GM18517 (cell line): ENCODE results near the gene MEF2B.
"Not testable (repeated sequence)": the region's sequence is repeated elsewhere in the genome, so short reads cannot be mapped to it uniquely, and the experiment has no call there.

Experiments used
- ATAC-seq: cut with Tn5 transposase; IDR thresholded peaks from one replicate; pipeline ENCODE4 v1.9.1; 2021; ENCODE audit warnings: mild to moderate bottlenecking, moderate library complexity; ENCODE audit not compliant: unreplicated experiment

Gene MEF2B

GRCh38 chr19:19132912-19133311 lies 37.2 kb downstream of the MEF2B start:
- ATAC-seq = no peak

DNA sequence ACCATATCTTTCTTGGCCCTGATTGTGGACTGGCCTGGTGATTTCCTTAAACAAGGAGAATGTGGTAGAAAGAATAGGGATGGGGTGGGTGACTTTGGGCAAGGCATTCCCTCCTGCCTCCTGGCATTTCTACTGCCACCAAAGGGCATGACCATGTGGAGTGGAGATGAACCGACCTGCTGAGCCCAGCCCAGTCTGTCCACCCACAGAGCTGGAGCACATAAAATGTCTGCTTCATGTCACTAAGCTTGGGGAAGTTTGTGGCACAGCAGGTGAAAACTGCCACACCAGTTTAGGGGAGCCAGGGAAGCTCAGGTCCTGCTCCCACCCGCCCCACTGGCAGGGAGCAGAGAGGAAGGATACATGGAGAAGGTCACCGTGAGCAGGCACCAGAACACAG lies 38.1 kb downstream of the MEF2B start:
- ATAC-seq = no peak

DNA sequence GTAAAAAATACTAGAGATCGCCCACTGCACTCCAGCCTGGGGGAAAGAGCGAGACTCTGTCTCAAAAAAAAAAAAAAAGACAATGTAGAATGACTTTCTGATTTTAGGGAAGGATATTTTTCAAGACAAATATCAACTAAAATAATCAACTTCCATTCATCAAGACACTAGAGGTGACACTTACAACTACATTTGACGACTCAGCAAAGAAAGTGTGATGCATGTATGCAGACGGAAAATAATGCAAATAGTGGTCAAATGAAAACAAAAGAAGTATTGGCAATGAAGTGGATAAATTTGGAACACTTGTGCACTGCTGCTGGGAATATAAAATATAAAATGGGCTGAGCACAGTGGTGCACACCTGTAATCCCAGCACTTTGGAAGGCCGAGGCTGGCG lies 44.0 kb downstream of the MEF2B start:
- no peak for ATAC-seq

- no peak for ATAC-seq
These were observed 46.7 kb downstream of the MEF2B start for GRCh38 chr19:19123386-19123785.

GRCh38 chr19:19122902-19123301 lies 47.2 kb downstream of the MEF2B start:
- ATAC-seq = no peak

GRCh38 chr19:19121371-19121770 lies 48.7 kb downstream of the MEF2B start:
- ATAC-seq = no peak

DNA sequence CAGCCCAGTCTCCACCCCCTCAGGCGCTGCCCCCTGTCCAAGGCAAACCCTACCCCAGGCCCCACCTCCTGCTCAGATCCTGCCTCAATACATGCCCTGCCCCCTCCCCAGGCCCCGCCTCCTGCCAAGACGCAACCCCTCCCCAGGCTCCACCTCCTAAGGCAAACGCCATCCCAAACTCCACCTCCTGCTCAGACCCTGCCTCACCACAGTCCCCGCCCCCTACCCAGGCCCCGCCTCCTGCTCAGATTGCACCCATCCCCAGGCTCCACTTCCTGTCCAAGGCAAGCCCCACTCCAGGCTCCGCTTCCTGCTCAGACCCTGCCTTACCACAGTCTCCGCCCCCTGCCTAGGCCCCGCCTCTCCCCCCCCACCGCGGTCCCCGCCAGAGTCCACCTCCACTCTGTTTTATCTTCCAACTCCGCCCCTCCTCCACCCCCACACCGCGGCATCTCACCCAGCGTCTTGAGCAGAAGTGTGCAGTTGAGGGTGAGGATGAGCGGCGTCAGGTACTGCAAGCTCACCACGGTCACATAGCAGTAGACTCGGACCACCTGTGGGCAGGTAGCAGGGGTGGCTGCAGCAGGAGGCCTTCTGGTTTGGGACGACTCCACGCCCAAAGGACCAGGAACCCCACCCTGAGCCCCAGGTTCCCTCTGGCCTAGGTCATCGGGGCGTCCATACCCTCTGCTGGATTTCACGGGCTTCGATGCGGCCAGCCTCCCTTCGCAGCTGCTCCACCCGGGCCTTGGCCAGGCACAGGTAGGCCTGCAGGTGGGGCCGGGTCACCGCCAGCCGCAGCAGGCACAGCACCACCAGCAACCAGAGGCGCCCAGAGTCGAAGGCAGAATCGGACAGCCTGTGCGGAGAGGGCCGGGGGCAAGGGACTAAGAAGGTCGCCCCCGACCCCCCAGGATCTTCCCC lies 49.5 kb downstream of the MEF2B start:
- ATAC-seq = no peak

DNA sequence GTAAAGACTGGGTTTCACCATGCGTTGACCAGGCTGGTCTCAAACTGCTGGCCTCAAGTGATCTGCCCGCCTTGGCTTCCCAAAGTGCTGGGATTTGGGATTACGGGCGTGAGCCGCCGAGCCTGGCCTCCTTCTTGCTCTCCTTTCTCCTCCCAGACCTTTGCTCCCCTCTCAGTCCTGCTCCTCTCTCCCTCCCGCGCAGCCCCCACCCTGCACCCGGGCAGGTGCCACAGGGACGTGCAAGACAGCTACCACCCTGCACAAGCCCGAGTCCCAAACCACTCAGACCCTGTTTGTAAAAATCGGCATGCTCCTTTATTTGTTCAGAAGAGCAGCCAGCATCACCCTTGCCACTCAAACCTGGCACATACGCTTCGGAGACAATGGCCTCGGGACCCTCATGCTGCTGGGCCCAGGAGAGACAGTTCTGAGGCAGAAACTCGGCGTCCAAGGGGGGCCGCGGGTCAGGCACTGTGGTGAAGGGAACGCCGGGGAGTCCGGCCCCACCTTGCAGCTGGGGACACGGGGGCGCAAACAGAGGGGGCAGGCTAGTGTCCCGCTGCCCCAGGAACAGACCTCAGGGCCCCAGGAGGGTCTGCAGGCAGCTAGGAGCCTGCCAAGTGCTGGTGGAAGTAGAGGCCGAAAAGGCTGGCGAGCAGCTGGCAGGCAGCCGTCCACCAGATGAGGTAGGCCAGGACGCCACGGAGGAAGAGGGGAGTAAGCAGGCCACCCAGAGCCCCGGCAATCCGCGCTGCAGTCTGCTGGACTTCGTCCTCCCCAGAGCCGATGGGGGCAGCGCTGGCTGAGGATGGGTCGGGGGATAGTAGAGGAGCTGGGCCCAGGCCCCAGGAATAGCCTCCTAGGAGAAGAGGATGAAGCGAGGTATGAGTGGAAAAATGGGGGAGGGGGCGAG lies 50.5 kb downstream of the MEF2B start:
- ATAC-seq = no peak

GRCh38 chr19:19115954-19116353 lies 54.1 kb downstream of the MEF2B start:
- no peak for ATAC-seq

DNA sequence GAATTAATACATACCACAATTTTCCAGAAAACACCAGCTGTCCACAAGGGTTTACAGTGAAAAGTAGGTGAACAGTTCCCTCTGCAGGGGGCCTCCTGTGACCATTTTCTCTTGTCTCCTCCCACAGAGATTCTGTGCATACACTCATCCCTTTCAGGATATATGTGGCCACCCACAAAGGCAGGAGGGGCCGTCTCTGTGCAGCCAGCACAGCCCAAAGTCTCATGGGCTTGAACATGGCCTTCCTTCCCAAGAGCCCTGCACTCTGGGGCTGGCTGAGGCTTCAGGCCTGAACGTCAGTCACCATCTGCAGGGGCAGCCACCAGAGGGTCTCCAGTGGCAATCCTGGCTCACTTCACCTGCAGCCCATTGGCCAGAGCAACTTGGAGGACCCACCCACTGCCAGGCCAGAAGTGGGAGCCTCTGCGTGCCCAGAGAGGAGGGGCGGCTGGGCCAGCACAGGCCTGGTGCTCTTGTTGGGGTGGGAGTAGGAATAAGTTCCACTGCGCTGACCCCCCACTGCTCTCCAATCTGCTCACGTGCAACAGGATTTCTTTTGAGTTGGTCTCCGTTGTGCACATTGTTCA lies 56.9 kb downstream of the MEF2B start:
- no peak for ATAC-seq

DNA sequence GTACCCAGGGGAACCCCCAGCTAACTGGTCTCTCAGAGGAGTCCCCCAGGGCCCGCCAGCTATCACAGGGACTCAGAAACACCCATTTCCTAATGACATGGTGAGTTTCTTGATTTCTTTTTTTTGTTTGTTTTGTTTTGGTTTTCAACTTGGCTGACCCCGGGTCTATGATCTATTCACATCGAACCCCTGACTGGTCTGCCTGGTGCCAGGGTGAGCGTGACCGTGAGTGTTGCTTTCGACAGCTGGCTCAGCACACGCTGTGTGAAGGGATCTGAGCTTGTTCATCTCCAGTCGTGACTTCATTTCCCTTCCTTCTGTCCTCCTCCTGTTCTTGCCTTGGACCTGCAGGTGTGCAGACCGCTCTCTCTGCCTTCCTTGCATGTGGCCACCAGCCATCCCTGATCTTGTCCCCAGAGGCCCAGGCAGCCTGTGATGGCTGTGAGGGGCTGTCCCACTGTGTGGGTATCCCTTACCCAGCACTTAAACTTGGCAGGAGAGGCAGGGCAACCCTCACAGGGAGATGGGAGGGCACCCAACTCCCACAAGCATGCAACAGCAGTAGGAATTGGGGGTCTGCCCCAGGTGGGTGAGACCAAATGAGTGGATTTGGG lies 58.0 kb downstream of the MEF2B start:
- ATAC-seq = no peak

DNA sequence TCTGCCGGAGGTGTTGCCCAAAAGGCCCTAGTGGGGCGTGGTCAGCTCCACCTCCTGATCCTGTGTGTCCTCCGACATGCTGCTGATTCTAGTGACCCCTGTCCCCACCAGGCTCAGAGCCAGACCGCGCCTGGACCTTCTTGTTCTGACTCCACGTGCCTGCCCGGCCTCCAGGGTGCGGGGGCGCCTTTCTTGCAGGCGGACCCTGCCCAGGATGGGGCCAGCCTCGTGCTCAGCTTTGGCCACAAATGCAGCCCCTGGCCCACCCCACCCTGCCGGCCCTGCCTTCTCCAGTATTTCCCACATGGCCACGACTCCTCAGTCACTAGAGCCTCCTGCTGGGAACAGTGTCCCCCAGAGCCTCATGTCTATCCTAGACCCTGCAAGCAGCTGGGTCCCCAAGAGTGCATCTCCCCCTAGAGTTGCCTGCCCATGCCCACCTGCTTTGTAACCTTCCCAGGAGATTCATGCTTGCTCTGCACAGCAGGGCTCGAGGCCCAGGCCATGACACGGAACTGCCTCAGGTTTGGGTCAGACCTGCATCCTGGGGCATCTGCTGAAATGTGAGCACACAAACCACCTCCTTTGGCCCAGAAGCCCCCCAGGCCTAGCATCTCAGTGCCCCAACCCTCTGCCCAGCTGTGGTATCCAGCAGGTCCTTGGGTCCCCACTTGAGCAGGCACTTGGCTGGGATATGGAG lies 58.8 kb downstream of the MEF2B start:
- ATAC-seq = no peak

GRCh38 chr19:19110410-19111135 lies 59.5 kb downstream of the MEF2B start:
- ATAC-seq = no peak

GRCh38 chr19:19109601-19110000 lies 60.5 kb downstream of the MEF2B start:
- ATAC-seq = no peak

- ATAC-seq = no peak
These were observed 62.4 kb downstream of the MEF2B start for GRCh38 chr19:19107654-19108053.

GRCh38 chr19:19106938-19107337 lies 63.1 kb downstream of the MEF2B start:
- not testable (repeated sequence) for ATAC-seq

- no peak for ATAC-seq
These were observed 64.0 kb downstream of the MEF2B start for GRCh38 chr19:19106056-19106551.

- no peak for ATAC-seq
These were observed 64.6 kb downstream of the MEF2B start for GRCh38 chr19:19105365-19106055.

DNA sequence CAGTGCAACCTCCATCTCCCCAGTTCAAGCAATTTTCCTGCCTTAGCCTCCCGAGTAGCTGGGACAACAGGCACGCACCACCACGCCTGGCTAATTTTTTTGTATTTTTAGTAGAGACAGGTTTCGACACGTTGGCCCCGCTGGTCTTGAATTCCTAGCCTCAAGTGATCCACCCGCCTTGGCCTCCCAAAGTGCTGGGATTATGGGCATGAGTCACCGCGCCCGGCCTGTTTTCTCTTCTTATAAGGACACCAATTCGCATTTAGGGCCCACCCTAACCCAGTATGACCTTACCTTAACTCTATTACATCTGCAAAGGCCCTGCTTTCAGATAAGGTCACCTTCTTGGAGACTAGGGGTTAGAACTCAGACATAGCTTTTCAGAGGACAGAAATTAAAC lies 66.9 kb downstream of the MEF2B start:
- ATAC-seq = no peak
